C4-2B (cell line): ENCODE data around the gene PRRC2B.

Experiments
- H3K27ac ChIP-seq: fragments of 450-650 bp; 2 replicates; pipeline ENCODE4 v1.5.1; 2017
- CTCF ChIP-seq: fragments of 450-650 bp; conservative IDR thresholded peaks from 2 replicates; pipeline ENCODE4 v1.5.1; 2017; ENCODE audit warnings: mild to moderate bottlenecking
- ZFX ChIP-seq: fragments of 450-650 bp; IDR thresholded peaks from 2 replicates; pipeline ENCODE4 v1.6.1; 2017

Gene PRRC2B

GRCh38 chr9:131523451-131524435, 129.9 kb downstream of the PRRC2B start:
- no peak overlapping the region for H3K27ac ChIP-seq
- TF ChIP-seq ZFX (no peak), CTCF (no peak)

GRCh38 chr9:131524665-131525315, 130.9 kb downstream of the PRRC2B start:
- no peak overlapping the region for H3K27ac ChIP-seq
- TF ChIP-seq CTCF (no peak), ZFX (no peak)

- no peak overlapping the region for H3K27ac ChIP-seq
- no peak for TF ChIP-seq CTCF
- TF ChIP-seq ZFX = no peak
Observed at GRCh38 chr9:131525643-131526565, 132.0 kb downstream of the PRRC2B start.

DNA sequence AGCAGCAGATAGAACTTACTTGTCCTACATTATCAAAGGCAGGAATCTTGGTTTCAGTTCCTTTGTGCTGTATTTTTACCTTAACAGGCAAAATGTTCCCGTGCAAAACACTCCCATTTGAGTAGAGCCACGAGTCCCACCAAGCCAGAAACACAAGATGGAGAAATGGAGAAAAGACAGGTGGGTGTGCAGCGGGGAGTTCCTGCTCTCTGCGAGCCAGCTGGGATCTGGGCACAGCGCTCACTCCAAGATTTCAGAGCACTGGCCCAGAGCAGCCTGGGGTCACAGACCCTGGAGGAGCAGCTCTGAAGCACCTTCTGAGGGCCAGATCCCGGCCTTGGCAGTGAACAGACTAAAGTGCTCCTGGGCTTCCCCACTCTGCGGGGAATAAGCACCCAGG, 134.3 kb downstream of the PRRC2B start:
- TF ChIP-seq ZFX = no peak
- TF ChIP-seq CTCF = no peak
- H3K27ac ChIP-seq = no peak overlapping the region

- no peak overlapping the region for H3K27ac ChIP-seq
- TF ChIP-seq ZFX (no peak), CTCF (no peak)
Observed at GRCh38 chr9:131528886-131529505, 135.1 kb downstream of the PRRC2B start.

DNA sequence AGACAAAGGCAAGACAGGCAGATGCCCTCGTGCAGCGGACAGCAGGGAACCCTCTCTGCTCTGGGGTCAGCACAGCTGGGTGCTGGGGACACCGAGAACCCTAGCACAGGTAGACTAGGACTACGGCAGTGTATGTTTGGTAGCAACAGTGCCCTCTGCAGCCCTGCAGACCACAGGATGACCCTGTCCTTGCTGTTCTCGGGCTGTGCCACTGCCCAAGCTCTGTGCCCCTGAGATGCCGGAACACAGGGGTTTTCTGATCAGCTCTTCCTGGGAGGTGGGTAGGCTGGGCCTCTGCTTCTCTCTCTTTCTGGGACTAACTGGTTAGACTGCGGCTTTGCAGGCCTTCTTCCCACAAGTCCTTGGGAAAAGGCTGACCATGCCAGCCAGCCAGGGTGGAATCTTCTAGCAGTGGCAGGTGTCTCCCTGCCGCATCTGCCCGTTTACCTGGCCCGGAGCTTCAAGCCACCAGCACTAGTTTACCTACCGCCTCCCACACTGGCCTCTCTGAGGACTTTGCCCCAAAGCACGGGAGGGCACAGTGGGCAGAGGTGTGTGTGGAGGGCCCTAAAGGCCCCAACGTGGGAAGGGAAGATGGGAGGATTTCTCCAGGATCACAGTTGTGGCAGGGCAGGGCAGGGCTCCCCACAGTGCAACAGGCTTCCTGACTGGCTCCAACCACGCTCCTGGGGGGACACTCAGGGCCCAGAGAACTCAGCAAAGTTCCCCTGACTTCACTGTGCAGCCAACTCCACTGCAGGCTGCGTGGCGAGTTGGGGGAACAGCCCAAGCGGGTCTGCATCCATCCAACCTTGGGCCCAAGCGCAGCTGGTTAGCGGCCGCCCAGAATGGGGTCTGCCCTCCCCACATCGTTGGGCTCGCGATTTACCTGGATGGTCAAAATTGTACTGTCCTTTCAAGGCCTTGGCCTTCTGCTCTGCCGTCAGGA, 136.0 kb downstream of the PRRC2B start:
- peak overlapping the region; percentile 86 for H3K27ac ChIP-seq
- no peak for TF ChIP-seq ZFX
